ENCODE data around the gene LGSN.
"Not testable (repeated sequence)": the region's sequence is repeated elsewhere in the genome, so short reads cannot be mapped to it uniquely, and the experiment has no call there.

LGSN gene

GRCh38 chr6:63319939-63320338 is at the start of gene LGSN:
TSS of gene LGSN (minus strand) at chr6:63319983. CDS start at chr6:63319943, 40 bp downstream.
- DNase-seq (ENCODE audit: low spot score in 2 of 2), result no peak
- H3K9me3 Mint-ChIP-seq, result no peaks in the 10 kb centered on the region

GRCh38 chr6:63368347-63368746 is 48.6 kb upstream of the LGSN start:
- H3K4me3 Mint-ChIP-seq, result no peak overlapping the region
- peaks cover 19% of the 10 kb centered on the region for H3K9me3 Mint-ChIP-seq
- no peak for ATAC-seq (replicated peaks; ENCODE audit: extremely low read depth, poor library complexity, severe bottlenecking)

More at GRCh38 chr6:63319939-63320338, at the start of gene LGSN:
- Mint-ChIP-seq H3K4me3 (no peak within 1 kb of the TSS), H3K27me3 (no peaks in the 10 kb centered on the region), H3K27ac (ENCODE audit: low read depth) (no peak within 1 kb of the TSS), H3K4me1 (no peaks in the 10 kb centered on the region), H3K36me3 (ENCODE audit: insufficient read depth) (no peaks in the 10 kb centered on the region)
- ATAC-seq (replicated peaks; ENCODE audit: extremely low read depth, poor library complexity, severe bottlenecking), result no peak

GRCh38 chr6:63362500-63363120 is 42.8 kb upstream of the LGSN start:
- not testable (repeated sequence) for H3K27me3 Mint-ChIP-seq; H3K4me1 Mint-ChIP-seq; ATAC-seq (replicated peaks; ENCODE audit: extremely low read depth, poor library complexity, severe bottlenecking); H3K36me3 Mint-ChIP-seq (ENCODE audit: insufficient read depth); H3K27ac Mint-ChIP-seq (ENCODE audit: low read depth); DNase-seq (ENCODE audit: low spot score in 2 of 2); H3K4me3 Mint-ChIP-seq
- H3K9me3 Mint-ChIP-seq, result peaks cover 19% of the 10 kb centered on the region

More at GRCh38 chr6:63368347-63368746, 48.6 kb upstream of the LGSN start:
- no peak for DNase-seq (ENCODE audit: low spot score in 2 of 2)
- H3K4me1 Mint-ChIP-seq, result no peaks in the 10 kb centered on the region
- H3K27me3 Mint-ChIP-seq, result no peaks in the 10 kb centered on the region
- H3K27ac Mint-ChIP-seq (ENCODE audit: low read depth), result no peak overlapping the region
- no peaks in the 10 kb centered on the region for H3K36me3 Mint-ChIP-seq (ENCODE audit: insufficient read depth)

GRCh38 chr6:63357384-63357783 is 37.6 kb upstream of the LGSN start:
- H3K36me3 Mint-ChIP-seq (ENCODE audit: insufficient read depth); H3K4me3 Mint-ChIP-seq; H3K27ac Mint-ChIP-seq (ENCODE audit: low read depth); ATAC-seq (replicated peaks; ENCODE audit: extremely low read depth, poor library complexity, severe bottlenecking); H3K9me3 Mint-ChIP-seq; DNase-seq (ENCODE audit: low spot score in 2 of 2); H3K4me1 Mint-ChIP-seq; H3K27me3 Mint-ChIP-seq: not testable (repeated sequence)

GRCh38 chr6:63355632-63356031 is 35.8 kb upstream of the LGSN start:
- ATAC-seq (replicated peaks; ENCODE audit: extremely low read depth, poor library complexity, severe bottlenecking) (no peak), DNase-seq (ENCODE audit: low spot score in 2 of 2) (no peak)
- Mint-ChIP-seq H3K36me3 (ENCODE audit: insufficient read depth) (no peaks in the 10 kb centered on the region), H3K27me3 (no peaks in the 10 kb centered on the region), H3K27ac (ENCODE audit: low read depth) (no peak overlapping the region), H3K9me3 (peaks cover 6% of the 10 kb centered on the region), H3K4me1 (no peaks in the 10 kb centered on the region), H3K4me3 (no peak overlapping the region)

- no peak overlapping the region for H3K4me3 Mint-ChIP-seq
These were observed 33.5 kb upstream of the LGSN start for GRCh38 chr6:63353286-63353630.

GRCh38 chr6:63352544-63353285 is 32.9 kb upstream of the LGSN start:
- ATAC-seq (replicated peaks; ENCODE audit: extremely low read depth, poor library complexity, severe bottlenecking) (peak; percentile 49), DNase-seq (ENCODE audit: low spot score in 2 of 2) (no peak)
- no peaks in the 10 kb centered on the region for H3K4me1 Mint-ChIP-seq
- no peaks in the 10 kb centered on the region for H3K9me3 Mint-ChIP-seq
- H3K27me3 Mint-ChIP-seq, result no peaks in the 10 kb centered on the region
- no peak overlapping the region for H3K27ac Mint-ChIP-seq (ENCODE audit: low read depth)
- no peaks in the 10 kb centered on the region for H3K36me3 Mint-ChIP-seq (ENCODE audit: insufficient read depth)
- H3K4me3 Mint-ChIP-seq, result no peak overlapping the region

More at GRCh38 chr6:63353286-63353630, 33.5 kb upstream of the LGSN start:
- Mint-ChIP-seq H3K9me3 (no peaks in the 10 kb centered on the region), H3K27ac (ENCODE audit: low read depth) (no peak overlapping the region), H3K4me1 (no peaks in the 10 kb centered on the region), H3K36me3 (ENCODE audit: insufficient read depth) (no peaks in the 10 kb centered on the region), H3K27me3 (no peaks in the 10 kb centered on the region)
- no peak for DNase-seq (ENCODE audit: low spot score in 2 of 2)
- no peak for ATAC-seq (replicated peaks; ENCODE audit: extremely low read depth, poor library complexity, severe bottlenecking)

GRCh38 chr6:63352069-63352543 is 32.3 kb upstream of the LGSN start:
- Mint-ChIP-seq H3K9me3 (no peaks in the 10 kb centered on the region), H3K4me1 (no peaks in the 10 kb centered on the region), H3K4me3 (no peak overlapping the region), H3K27me3 (no peaks in the 10 kb centered on the region), H3K27ac (ENCODE audit: low read depth) (no peak overlapping the region), H3K36me3 (ENCODE audit: insufficient read depth) (no peaks in the 10 kb centered on the region)
- DNase-seq (ENCODE audit: low spot score in 2 of 2) (no peak), ATAC-seq (replicated peaks; ENCODE audit: extremely low read depth, poor library complexity, severe bottlenecking) (no peak)

- no peak for ATAC-seq (replicated peaks; ENCODE audit: extremely low read depth, poor library complexity, severe bottlenecking)
- no peak for DNase-seq (ENCODE audit: low spot score in 2 of 2)
- no peaks in the 10 kb centered on the region for H3K4me1 Mint-ChIP-seq
These were observed 29.6 kb upstream of the LGSN start for GRCh38 chr6:63349401-63349800.

GRCh38 chr6:63348836-63349235 is 29.1 kb upstream of the LGSN start:
- H3K36me3 Mint-ChIP-seq (ENCODE audit: insufficient read depth), result no peaks in the 10 kb centered on the region
- no peak for ATAC-seq (replicated peaks; ENCODE audit: extremely low read depth, poor library complexity, severe bottlenecking)
- H3K9me3 Mint-ChIP-seq, result no peaks in the 10 kb centered on the region
- H3K4me1 Mint-ChIP-seq, result no peaks in the 10 kb centered on the region
- H3K27me3 Mint-ChIP-seq, result no peaks in the 10 kb centered on the region
- H3K27ac Mint-ChIP-seq (ENCODE audit: low read depth), result no peak overlapping the region
- DNase-seq (ENCODE audit: low spot score in 2 of 2), result no peak
- H3K4me3 Mint-ChIP-seq, result no peak overlapping the region

More at GRCh38 chr6:63349401-63349800, 29.6 kb upstream of the LGSN start:
- Mint-ChIP-seq H3K27me3 (no peaks in the 10 kb centered on the region), H3K36me3 (ENCODE audit: insufficient read depth) (no peaks in the 10 kb centered on the region), H3K27ac (ENCODE audit: low read depth) (no peak overlapping the region), H3K4me3 (no peak overlapping the region), H3K9me3 (no peaks in the 10 kb centered on the region)

- no peak overlapping the region for H3K4me3 Mint-ChIP-seq
- no peaks in the 10 kb centered on the region for H3K4me1 Mint-ChIP-seq
- no peaks in the 10 kb centered on the region for H3K36me3 Mint-ChIP-seq (ENCODE audit: insufficient read depth)
- no peaks in the 10 kb centered on the region for H3K9me3 Mint-ChIP-seq
- H3K27ac Mint-ChIP-seq (ENCODE audit: low read depth), result no peak overlapping the region
- DNase-seq (ENCODE audit: low spot score in 2 of 2), result no peak
- ATAC-seq (replicated peaks; ENCODE audit: extremely low read depth, poor library complexity, severe bottlenecking), result no peak
- no peaks in the 10 kb centered on the region for H3K27me3 Mint-ChIP-seq
These were observed 27.8 kb upstream of the LGSN start for GRCh38 chr6:63347599-63347998.

GRCh38 chr6:63346217-63346835 is 26.5 kb upstream of the LGSN start:
- DNase-seq (ENCODE audit: low spot score in 2 of 2) (no peak), ATAC-seq (replicated peaks; ENCODE audit: extremely low read depth, poor library complexity, severe bottlenecking) (no peak)
- Mint-ChIP-seq H3K4me3 (no peak overlapping the region), H3K4me1 (no peaks in the 10 kb centered on the region), H3K36me3 (ENCODE audit: insufficient read depth) (no peaks in the 10 kb centered on the region), H3K27ac (ENCODE audit: low read depth) (no peak overlapping the region), H3K27me3 (no peaks in the 10 kb centered on the region), H3K9me3 (no peaks in the 10 kb centered on the region)

GRCh38 chr6:63340351-63340750 is 20.6 kb upstream of the LGSN start:
- H3K9me3 Mint-ChIP-seq, result peaks cover 16% of the 10 kb centered on the region

More at GRCh38 chr6:63340351-63340750, 20.6 kb upstream of the LGSN start:
- ATAC-seq (replicated peaks; ENCODE audit: extremely low read depth, poor library complexity, severe bottlenecking) (no peak), DNase-seq (ENCODE audit: low spot score in 2 of 2) (no peak)
- H3K4me1 Mint-ChIP-seq, result no peaks in the 10 kb centered on the region
- no peak overlapping the region for H3K4me3 Mint-ChIP-seq
- no peaks in the 10 kb centered on the region for H3K27me3 Mint-ChIP-seq
- H3K36me3 Mint-ChIP-seq (ENCODE audit: insufficient read depth), result peaks cover 2% of the 10 kb centered on the region
- H3K27ac Mint-ChIP-seq (ENCODE audit: low read depth), result no peak overlapping the region

All from central memory CD8-positive, alpha-beta T cell (primary cell).